HG03558 (cell line): Measurements from ENCODE around the gene PCDHGA6.
"Not testable (repeated sequence)": the region's sequence is repeated elsewhere in the genome, so short reads cannot be mapped to it uniquely, and the experiment has no call there.

Experiments
- ATAC-seq: cut with Tn5 transposase; IDR thresholded peaks from one replicate; pipeline ENCODE4 v1.9.1; 2021; ENCODE audit warnings: moderate number of reproducible peaks; ENCODE audit not compliant: unreplicated experiment; ENCODE audit errors: extremely low read depth

PCDHGA6 gene

GRCh38 chr5:141389153-141390042 is 15.7 kb downstream of the PCDHGA6 start:
- ATAC-seq = no peak

GRCh38 chr5:141392429-141393198 is 18.9 kb downstream of the PCDHGA6 start, which contains the start of gene PCDHGA8:
PCDHGA8 (plus strand) TSS chr5:141392633; CDS start chr5:141392814, 181 bp downstream.
- no peak for ATAC-seq

- no peak for ATAC-seq
Measured at GRCh38 chr5:141393267-141393666, 19.6 kb downstream of the PCDHGA6 start.

- ATAC-seq = not testable (repeated sequence)
Measured at GRCh38 chr5:141394401-141395187, 20.9 kb downstream of the PCDHGA6 start.

GRCh38 chr5:141397756-141398551 is 24.3 kb downstream of the PCDHGA6 start, which contains the start of gene PCDHGB5:
PCDHGB5 (plus strand) TSS chr5:141397947; CDS start chr5:141398128, 181 bp downstream.
- ATAC-seq = not testable (repeated sequence)

GRCh38 chr5:141398608-141399007 is 24.9 kb downstream of the PCDHGA6 start:
- ATAC-seq = no peak

- ATAC-seq = no peak
Measured at GRCh38 chr5:141399555-141400258, 26.0 kb downstream of the PCDHGA6 start.

GRCh38 chr5:141402553-141403243 is 29.0 kb downstream of the PCDHGA6 start, which contains the start of gene PCDHGA9:
PCDHGA9 (plus strand) TSS chr5:141402778; CDS start chr5:141402953, 175 bp downstream.
- ATAC-seq = no peak

GRCh38 chr5:141403387-141403786 is 29.7 kb downstream of the PCDHGA6 start:
- no peak for ATAC-seq

GRCh38 chr5:141407790-141408505 is 34.3 kb downstream of the PCDHGA6 start, which contains the start of gene PCDHGB6:
PCDHGB6 (plus strand) TSS chr5:141408021; CDS start chr5:141408203, 182 bp downstream.
- not testable (repeated sequence) for ATAC-seq

- no peak for ATAC-seq
Measured at GRCh38 chr5:141409598-141410306, 36.1 kb downstream of the PCDHGA6 start.

- ATAC-seq = no peak
Measured at GRCh38 chr5:141411575-141411974, 37.9 kb downstream of the PCDHGA6 start.

GRCh38 chr5:141412854-141413539 is 39.3 kb downstream of the PCDHGA6 start, which contains the start of gene PCDHGA10:
PCDHGA10 (plus strand) TSS chr5:141412987; CDS start chr5:141413176, 189 bp downstream.
- ATAC-seq = peak; percentile 62

GRCh38 chr5:141413540-141414069 is 39.9 kb downstream of the PCDHGA6 start:
- ATAC-seq = no peak

GRCh38 chr5:141414548-141415274 is 41.0 kb downstream of the PCDHGA6 start:
- not testable (repeated sequence) for ATAC-seq
